H7 (cell line): ENCODE results near the gene TCF7L2. TPM values are rescaled to one million over a fixed set of nuclear protein-coding genes. Genes with fewer than 3 reads are reported as not detected.

Experiments used
- DNase-seq: peaks from one replicate; pipeline ENCODE4 v3.0.0; 2012
- H3K27me3 ChIP-seq: 2 replicates; pipeline ENCODE4 v1.6.0; 2011; ENCODE audit warnings: mild to moderate bottlenecking, low read length; ENCODE audit not compliant: control insufficient read depth, insufficient read depth
- H3K36me3 ChIP-seq: replicated peaks from 2 replicates; pipeline ENCODE4 v1.5.1; 2011; ENCODE audit warnings: low read length; ENCODE audit not compliant: control insufficient read depth, insufficient read depth
- H3K4me3 ChIP-seq: 2 replicates; pipeline ENCODE4 v1.5.1; 2011; ENCODE audit warnings: low read depth, mild to moderate bottlenecking, control low read depth, low read length, moderate library complexity; ENCODE audit not compliant: insufficient read depth
- total RNA-seq: library from RNA; depleted of rRNA; stranded (reverse); fragments of >200 nt; shearing (Covaris generic); gene quantifications from 2 replicates; pipeline ENCODE4 v1.2.3, GENCODE V29; 2014

Gene TCF7L2
- total RNA-seq, 1 experiment from 2014 or later, result 10.1 TPM

DNA sequence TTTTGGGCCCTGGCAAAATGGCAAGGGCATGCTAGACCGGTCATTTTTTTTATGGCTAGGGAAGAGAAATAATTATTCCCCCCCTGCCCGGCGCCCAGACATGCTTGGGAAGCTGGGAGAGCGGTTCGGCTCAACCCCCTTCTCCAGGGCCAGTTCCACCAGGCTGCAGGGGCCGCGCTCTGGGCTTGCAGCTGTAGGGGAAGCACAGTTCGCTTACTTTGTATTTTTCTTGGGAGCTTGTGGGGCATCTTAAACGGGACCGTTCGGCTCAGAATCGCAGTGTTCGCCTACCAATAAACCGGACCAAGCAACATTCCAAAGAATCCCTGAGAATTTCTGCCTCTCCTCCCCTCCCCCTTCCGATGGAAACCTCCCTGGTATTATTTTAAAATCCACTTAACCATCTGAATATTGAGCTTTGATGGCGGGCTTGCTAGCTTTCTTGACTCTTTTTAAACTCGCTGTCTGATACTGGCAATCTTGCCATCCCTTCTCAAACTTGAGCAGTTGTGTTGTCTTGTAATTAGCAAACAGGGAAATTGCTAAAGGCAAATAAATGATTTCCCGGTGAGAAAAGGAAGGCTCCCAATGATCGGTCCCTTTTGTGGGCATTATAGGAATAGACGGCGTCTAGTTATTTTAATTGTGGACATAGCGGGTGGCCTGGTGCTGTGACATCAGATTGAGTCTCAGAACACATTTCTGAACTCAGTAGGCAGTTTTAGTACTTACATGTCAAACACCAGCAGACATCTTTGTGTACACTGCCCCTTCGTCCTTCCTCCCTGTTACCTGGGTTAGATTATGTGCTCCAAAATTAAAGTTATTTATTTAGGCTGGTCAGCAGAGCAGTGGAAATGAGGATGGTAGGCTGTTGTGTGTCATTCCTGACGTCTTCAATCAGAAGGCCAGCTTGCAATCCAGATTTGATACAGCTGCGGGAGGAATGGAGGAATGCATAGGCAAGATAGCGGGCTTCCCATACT is 3.4 kb downstream of the TCF7L2 start:
- peak; percentile 23 for DNase-seq

DNA sequence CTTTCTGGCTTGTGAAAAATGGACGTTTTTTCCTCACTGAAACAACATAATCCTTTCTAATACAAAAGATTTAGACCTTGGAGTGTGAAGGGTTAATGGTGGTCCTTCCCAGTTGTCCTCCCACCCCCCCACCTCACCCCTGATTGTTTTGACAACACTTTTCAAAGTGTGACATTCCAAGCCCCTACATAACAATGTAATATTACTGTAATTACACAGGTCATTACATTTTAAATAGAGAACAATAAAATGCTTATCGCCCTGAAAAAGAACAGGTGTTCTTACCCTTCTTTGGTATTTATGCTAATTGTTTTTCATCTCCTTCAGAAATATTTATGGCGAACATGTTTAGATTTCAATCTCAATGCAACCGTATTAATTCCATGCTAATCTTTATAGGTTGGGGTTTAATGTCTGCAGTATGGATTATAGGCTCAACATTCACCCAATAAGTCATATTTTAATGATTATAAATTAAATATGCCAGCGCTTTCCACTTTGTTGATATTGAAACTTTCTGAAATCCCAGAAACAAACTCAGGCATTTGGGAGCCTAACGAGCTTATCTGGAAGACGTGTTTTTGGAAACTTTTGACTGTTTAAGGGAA is 5.0 kb downstream of the TCF7L2 start:
- Histone ChIP-seq H3K4me3 (peak overlapping the region; percentile 6; the same call in 1 of the 2 replicates), H3K27me3 (no peaks in the 10 kb centered on the region), H3K36me3 (no peaks in the 10 kb centered on the region)
- DNase-seq, result peak; percentile 51

More for the DNA sequence above, 3.4 kb downstream of the TCF7L2 start:
- no peaks in the 10 kb centered on the region for H3K36me3 ChIP-seq
- peak overlapping the region; percentile 81 for H3K4me3 ChIP-seq
- H3K27me3 ChIP-seq, result no peaks in the 10 kb centered on the region

DNA sequence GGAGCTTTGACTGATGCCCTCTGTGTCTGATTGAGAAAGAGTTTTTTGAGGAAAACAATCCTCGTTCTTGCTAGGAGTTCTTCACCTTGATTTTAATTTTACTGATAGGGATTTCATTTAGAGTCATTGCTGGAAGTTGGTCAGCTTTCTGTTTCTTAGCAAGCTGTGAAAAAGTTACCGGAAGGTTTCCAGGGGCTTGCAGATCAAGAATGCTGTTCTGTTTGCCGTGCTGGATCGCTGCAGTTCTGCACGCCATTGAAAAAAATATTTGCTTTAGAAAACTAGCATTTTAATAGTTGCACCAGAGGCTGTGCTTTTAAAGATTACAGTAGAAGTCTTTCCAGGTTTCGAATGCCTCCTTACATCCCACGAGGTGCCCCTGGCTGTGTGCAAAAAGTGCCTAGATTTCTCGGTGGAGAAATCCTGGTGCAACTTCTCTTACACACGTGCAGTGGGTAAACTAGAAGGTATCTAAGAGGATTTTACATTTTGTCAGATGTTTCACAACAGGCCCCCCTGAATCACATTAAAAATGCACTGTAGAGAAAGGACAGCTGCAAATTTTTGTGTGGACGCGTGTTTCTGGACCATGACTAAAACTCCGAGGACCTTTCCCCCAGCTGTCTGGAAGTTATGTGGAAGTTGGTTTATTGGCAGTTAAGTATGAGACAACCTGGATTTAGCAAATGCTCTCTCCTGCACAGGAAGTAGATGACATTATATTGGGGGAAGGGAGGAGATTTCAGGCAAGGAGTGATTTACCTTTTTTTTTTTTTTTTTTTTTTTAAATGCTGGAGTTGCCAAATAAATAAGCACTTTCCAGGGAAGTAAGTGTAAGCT is 5.8 kb downstream of the TCF7L2 start:
- peak; percentile 4 for DNase-seq
- no peaks in the 10 kb centered on the region for H3K27me3 ChIP-seq
- H3K4me3 ChIP-seq, result peak overlapping the region; percentile 6; the same call in 1 of the 2 replicates
- no peaks in the 10 kb centered on the region for H3K36me3 ChIP-seq

- H3K27me3 ChIP-seq, result no peaks in the 10 kb centered on the region
- no peaks in the 10 kb centered on the region for H3K36me3 ChIP-seq
- H3K4me3 ChIP-seq, result no peak overlapping the region
- DNase-seq, result no peak
Observed at GRCh38 chr10:112956631-112957350, 6.7 kb downstream of the TCF7L2 start.

GRCh38 chr10:112957640-112958092 is 7.6 kb downstream of the TCF7L2 start:
- DNase-seq, result no peak
- Histone ChIP-seq H3K27me3 (no peaks in the 10 kb centered on the region), H3K4me3 (no peak overlapping the region), H3K36me3 (no peaks in the 10 kb centered on the region)

DNA sequence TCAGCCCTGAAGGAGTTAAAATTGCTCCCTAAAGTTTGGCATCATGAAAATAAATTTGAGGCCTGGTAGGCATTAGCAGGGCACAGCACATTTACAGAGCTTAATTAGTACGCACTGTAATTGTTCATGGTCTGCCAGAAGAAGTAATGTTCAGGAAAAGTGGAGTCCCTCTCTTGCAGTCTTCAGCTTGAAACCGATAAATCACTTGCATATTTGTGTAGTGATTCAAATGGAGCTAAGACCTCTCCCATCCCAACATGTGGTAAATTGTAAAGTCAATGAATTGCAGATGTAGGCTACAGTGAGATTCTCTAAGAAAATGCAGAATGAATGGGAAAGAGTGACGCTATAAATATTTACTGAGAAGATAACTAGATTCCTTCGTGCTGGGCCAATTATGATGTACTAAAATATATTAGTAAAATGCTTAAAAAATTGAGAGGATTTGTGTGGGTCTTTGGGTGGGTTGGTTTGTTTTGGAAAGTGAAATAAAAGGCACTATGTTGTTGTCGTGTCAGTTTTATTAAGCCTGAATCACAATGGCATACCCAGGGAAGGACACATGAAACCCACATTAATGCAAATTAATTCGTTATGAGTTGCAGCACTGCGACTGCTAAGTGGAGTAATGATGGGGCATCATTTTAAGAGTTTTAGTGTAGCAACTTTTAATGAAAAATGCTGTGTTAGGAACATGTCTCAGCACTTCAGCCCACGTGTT is 8.4 kb downstream of the TCF7L2 start:
- Histone ChIP-seq H3K36me3 (no peaks in the 10 kb centered on the region), H3K4me3 (0 out of 2 replicates have a peak overlapping the region, but pooled peaks have one; percentile 4), H3K27me3 (no peaks in the 10 kb centered on the region)
- no peak for DNase-seq

DNA sequence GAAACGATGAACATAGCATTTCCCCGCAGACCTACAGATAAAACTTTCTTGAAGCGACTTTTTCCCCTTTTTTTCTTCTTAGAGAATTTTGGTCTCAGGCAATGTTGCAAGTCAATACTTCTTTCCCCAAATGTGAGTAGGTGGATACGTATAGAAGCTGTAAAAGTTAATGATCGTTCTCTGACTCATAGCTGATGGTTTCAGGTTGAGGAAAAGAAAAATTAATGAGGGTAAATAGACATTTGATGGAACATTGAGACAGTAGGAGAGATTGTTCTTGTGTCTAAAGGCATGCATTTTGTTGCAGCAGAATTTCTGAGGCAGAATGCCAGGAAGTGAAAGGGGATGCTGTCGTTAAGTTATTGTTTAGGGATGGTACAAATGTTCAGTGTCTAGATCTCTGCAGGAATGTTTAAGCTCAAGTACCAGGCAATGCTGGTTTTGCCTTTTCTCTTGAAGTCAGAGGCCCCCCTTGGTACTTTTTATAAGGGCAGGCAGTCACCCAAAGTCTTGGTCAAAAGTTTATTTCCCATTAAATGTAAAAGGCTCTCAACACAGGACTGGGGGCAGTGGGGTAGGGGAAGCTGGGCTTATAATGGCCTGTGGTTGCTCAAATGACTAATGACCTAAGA is 9.3 kb downstream of the TCF7L2 start:
- no peak overlapping the region for H3K4me3 ChIP-seq
- H3K36me3 ChIP-seq, result peaks cover 3% of the 10 kb centered on the region
- H3K27me3 ChIP-seq, result no peaks in the 10 kb centered on the region
- no peak for DNase-seq

GRCh38 chr10:112960151-112960681 is 10.2 kb downstream of the TCF7L2 start:
- peaks cover 3% of the 10 kb centered on the region for H3K36me3 ChIP-seq
- no peak overlapping the region for H3K4me3 ChIP-seq
- no peaks in the 10 kb centered on the region for H3K27me3 ChIP-seq
- DNase-seq, result no peak

DNA sequence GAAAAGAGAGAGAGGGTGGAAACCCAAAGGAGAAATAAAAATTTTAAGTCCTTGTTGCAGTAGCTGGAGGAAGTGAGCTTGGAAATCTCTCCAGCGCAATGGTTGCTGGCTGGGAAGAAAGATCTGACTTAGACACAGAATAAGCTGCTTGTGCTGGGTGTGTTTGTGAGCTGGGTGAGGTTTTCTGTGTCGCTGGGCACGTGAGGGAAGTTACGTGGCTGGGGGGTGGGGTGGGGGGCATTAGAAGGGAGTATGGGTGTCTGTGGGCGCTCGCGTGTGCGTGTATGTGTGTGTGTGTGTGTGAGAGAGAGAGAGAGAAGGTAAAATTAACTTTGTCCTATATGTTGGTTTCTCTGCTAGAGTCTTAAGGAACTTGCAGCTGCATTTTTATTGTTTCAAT is 11.6 kb downstream of the TCF7L2 start:
- H3K4me3 ChIP-seq, result no peak overlapping the region
- peaks cover 8% of the 10 kb centered on the region for H3K36me3 ChIP-seq
- no peak for DNase-seq
- no peaks in the 10 kb centered on the region for H3K27me3 ChIP-seq

DNA sequence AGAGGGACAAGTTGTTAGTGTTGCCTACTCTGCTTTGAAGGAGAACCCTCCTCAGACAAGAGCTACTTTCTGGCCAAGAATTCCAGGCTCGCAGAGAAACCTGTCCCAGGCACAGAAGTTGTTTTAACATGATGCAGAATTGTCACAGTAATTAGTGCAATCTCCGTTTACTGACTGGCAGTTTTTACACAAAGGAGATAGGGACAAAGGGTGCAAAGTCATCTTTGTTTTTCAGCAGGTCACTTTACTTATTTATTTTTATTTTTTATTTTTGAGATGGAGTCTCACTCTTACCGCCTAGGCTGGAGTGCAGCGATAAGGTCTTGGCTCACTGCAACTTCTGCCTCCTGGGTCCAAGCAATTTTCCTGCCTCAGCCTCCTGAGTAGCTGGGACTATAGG is 12.3 kb downstream of the TCF7L2 start:
- Histone ChIP-seq H3K4me3 (no peak overlapping the region), H3K27me3 (no peaks in the 10 kb centered on the region), H3K36me3 (peaks cover 10% of the 10 kb centered on the region)
- DNase-seq, result no peak

GRCh38 chr10:112963835-112964234 is 13.8 kb downstream of the TCF7L2 start:
- H3K36me3 ChIP-seq, result peaks cover 15% of the 10 kb centered on the region
- no peak for DNase-seq

GRCh38 chr10:112964482-112964881 is 14.4 kb downstream of the TCF7L2 start:
- DNase-seq, result no peak
- Histone ChIP-seq H3K4me3 (no peak overlapping the region), H3K36me3 (peaks cover 16% of the 10 kb centered on the region), H3K27me3 (no peaks in the 10 kb centered on the region)

More at GRCh38 chr10:112963835-112964234, 13.8 kb downstream of the TCF7L2 start:
- Histone ChIP-seq H3K27me3 (no peaks in the 10 kb centered on the region), H3K4me3 (no peak overlapping the region)
